ENCODE data around the gene CEP43. TPM values are rescaled to one million over a fixed set of nuclear protein-coding genes. Genes with fewer than 3 reads are reported as not detected.

Gene CEP43
- total RNA-seq, 2 experiments from 2014 or later: 34.3 to 41.2 TPM

DNA sequence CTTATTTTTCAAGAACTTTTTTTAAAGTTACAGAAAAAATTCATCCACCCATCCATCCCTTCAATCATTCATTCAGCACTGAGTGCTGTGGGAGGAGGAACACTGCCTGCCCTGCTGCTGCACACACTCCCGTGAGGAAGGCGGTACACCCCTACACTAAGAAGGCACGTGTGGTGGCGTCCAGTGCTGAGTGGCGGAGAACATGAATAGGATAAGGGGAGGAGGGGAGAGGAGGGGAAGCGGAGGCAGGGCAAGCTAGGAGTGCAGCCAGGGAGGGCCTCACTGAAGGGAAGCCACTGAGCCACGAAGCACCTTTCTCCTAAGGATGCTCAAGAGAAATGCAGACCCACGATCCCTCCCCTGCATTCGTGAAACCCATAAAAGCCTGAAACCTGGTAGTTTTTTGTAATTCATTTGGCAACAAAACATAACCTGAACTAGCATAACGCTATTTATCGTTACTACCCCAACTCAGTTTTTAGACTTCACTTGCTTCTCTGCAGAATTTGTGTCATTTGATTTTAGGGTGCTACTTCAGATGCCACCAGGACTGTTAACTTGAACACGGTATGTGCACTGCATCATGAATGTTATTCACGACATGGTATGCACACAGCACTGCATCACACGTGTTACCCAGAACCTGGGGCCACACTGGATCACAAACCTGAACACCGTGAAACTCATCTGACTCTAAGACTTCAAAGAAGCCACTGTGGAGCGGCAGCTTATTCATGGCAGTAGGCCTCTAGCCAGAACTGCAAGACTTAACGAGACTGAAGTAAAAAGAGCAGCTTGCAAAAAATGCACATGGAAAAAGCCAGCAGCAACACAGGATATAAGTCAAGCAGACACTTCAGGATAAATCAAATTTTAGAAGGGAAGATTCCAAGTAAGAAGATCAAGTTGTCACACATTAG, 46.4 kb upstream of the CEP43 start:
- Histone ChIP-seq H3K4me3 (ENCODE audit: low read depth, low read length, poor library complexity, severe bottlenecking) (peak overlapping the region; percentile 79), H3K4me1 (ENCODE audit: insufficient read depth, low read length, poor library complexity, severe bottlenecking) (peaks cover 72% of the 10 kb centered on the region), H3K9me2 (ENCODE audit: insufficient read depth, low read length) (no peaks in the 10 kb centered on the region), H3K27ac (ENCODE audit: low read depth, low read length, poor library complexity, severe bottlenecking) (peak overlapping the region; percentile 87), H2AFZ (ENCODE audit: low read length) (no peak overlapping the region), H3K9me3 (ENCODE audit: low read length) (no peaks in the 10 kb centered on the region), H3K79me2 (ENCODE audit: insufficient read depth, low read depth, low read length) (peaks cover 44% of the 10 kb centered on the region; the same call in 1 of the 2 replicates), H4K20me1 (ENCODE audit: insufficient read depth, low read length) (no peaks in the 10 kb centered on the region), H3K4me2 (ENCODE audit: low read length) (peak overlapping the region; percentile 96), H3K36me3 (ENCODE audit: insufficient read depth, low read length) (peaks cover 28% of the 10 kb centered on the region)
- BruUV-seq (replicated peaks): no TSS peak
- ChIA-PET CTCF (ENCODE audit: unreplicated experiment) (interaction anchor here (0.6 to 2.0 kb wide), 4 partner anchors 36 to 189 kb away, joined by 3 to 8 read pairs (median 5); no protein-coding TSS in a partner anchor), POLR2A (interaction anchor here (0.7 to 2.4 kb wide), 10 partner anchors 16 to 837 kb away, joined by 3 to 20 read pairs (median 3); partner anchors contain the start of genes CCR6 and CEP43)
- no peak for TF ChIP-seq EZH2phosphoT487 (IDR thresholded peaks at IDR 0.05; ENCODE audit: borderline replicate concordance, low read depth, low read length)
- TF ChIP-seq, protein P1, sequence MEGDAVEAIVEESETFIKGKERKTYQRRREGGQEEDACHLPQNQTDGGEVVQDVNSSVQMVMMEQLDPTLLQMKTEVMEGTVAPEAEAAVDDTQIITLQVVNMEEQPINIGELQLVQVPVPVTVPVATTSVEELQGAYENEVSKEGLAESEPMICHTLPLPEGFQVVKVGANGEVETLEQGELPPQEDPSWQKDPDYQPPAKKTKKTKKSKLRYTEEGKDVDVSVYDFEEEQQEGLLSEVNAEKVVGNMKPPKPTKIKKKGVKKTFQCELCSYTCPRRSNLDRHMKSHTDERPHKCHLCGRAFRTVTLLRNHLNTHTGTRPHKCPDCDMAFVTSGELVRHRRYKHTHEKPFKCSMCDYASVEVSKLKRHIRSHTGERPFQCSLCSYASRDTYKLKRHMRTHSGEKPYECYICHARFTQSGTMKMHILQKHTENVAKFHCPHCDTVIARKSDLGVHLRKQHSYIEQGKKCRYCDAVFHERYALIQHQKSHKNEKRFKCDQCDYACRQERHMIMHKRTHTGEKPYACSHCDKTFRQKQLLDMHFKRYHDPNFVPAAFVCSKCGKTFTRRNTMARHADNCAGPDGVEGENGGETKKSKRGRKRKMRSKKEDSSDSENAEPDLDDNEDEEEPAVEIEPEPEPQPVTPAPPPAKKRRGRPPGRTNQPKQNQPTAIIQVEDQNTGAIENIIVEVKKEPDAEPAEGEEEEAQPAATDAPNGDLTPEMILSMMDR (conservative IDR thresholded peaks at IDR 0.05; ENCODE audit: low read length): no peak
- DNase-seq (ENCODE audit: low spot score): peak; percentile 68
- intact Hi-C loops (cut with micrococcal nuclease; ENCODE audit: unreplicated experiment): loop anchor here (10.0 kb wide), 1 partner anchor 608 kb away; the partner anchor contains the start of gene SFT2D1

DNA sequence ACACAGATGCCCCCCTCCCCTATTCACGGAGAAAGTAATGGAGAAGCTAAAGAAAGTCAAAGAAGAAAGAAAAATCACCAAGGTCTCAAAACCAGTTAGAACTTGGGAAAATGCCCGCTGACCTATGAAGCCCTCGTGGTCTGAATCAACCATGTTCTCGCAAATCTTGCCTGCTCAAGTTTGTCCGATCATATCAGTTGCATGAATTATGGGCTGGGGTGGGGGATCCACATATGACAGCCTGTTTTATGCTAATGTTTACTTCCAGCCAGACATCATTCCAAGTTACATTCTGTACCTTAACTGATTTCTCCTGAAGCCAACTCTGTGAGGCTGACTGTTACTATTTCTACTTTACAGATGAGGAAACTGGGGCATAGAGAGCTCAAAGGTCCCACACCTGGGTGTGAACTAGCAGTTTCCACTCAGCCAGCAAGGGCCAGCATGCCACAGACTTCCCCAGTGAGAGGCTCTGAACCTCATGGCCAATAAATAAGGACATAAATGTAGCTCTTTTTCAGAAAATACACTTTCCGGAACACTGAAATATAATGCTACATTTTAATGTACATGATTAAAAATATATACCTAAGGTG, 45.0 kb upstream of the CEP43 start:
- ChIA-PET POLR2A (interaction anchor here (0.6 to 2.3 kb wide), 9 partner anchors 15 to 738 kb away, joined by 3 to 20 read pairs (median 4); partner anchors contain the start of gene CCR6), CTCF (ENCODE audit: unreplicated experiment) (interaction anchor here (1.9 to 2.0 kb wide), 2 partner anchors 34 to 188 kb away, joined by 6 to 8 read pairs; no protein-coding TSS in a partner anchor)
- Histone ChIP-seq H3K4me2 (ENCODE audit: low read length) (peak overlapping the region; percentile 96), H3K79me2 (ENCODE audit: insufficient read depth, low read depth, low read length) (peaks cover 39% of the 10 kb centered on the region; the same call in 1 of the 2 replicates), H3K27ac (ENCODE audit: low read depth, low read length, poor library complexity, severe bottlenecking) (peak overlapping the region; percentile 87), H3K9me3 (ENCODE audit: low read length) (no peaks in the 10 kb centered on the region), H3K36me3 (ENCODE audit: insufficient read depth, low read length) (peaks cover 18% of the 10 kb centered on the region; the same call in 1 of the 2 replicates), H4K20me1 (ENCODE audit: insufficient read depth, low read length) (no peaks in the 10 kb centered on the region), H3K4me1 (ENCODE audit: insufficient read depth, low read length, poor library complexity, severe bottlenecking) (peaks cover 83% of the 10 kb centered on the region), H2AFZ (ENCODE audit: low read length) (0 out of 2 replicates have a peak overlapping the region, but pooled peaks have one; percentile 1), H3K4me3 (ENCODE audit: low read depth, low read length, poor library complexity, severe bottlenecking) (peak overlapping the region; percentile 79), H3K9me2 (ENCODE audit: insufficient read depth, low read length) (no peaks in the 10 kb centered on the region)
- DNase-seq (ENCODE audit: low spot score): peak; percentile 56
- intact Hi-C loops (cut with micrococcal nuclease; ENCODE audit: unreplicated experiment): loop anchor here (10.0 kb wide), 1 partner anchor 609 kb away; the partner anchor contains the start of gene SFT2D1
- BruUV-seq (replicated peaks): no TSS peak
- TF ChIP-seq, protein P1 (conservative IDR thresholded peaks at IDR 0.05; ENCODE audit: low read length): no peak
- no peak for TF ChIP-seq EZH2phosphoT487 (IDR thresholded peaks at IDR 0.05; ENCODE audit: borderline replicate concordance, low read depth, low read length)

All from OCI-LY7 (cell line).